Gastrocnemius medialis (tissue), 4 donors: ENCODE results near the gene OR13H1. TPM values are rescaled to one million over a fixed set of nuclear protein-coding genes. Genes with fewer than 3 reads are reported as not detected.
"Not testable (repeated sequence)": the region's sequence is repeated elsewhere in the genome, so short reads cannot be mapped to it uniquely, and the experiment has no call there.

Experiments
- ATAC-seq, 2 donors: fragments of 150-250 bp; one replicate each; pipeline ENCODE4 v1.9.1; 2016
- DNase-seq, 2 donors: peaks; one replicate each; pipeline ENCODE4 v3.0.0-alpha.2; 2019
- H3K27ac ChIP-seq, 4 donors: fragments of 200-600 bp; sonication (generic); 1 replicate in 1 of 4; 2 replicates in 3 of 4; pipeline ENCODE4 v1.5.1; 2016 to 2018; ENCODE audit warnings: mild to moderate bottlenecking in 2 of 4, moderate library complexity in 1 of 4
- H3K27me3 ChIP-seq, 3 donors: fragments of 200-600 bp; sonication (generic) in 2 of 3; 1 replicate in 1 of 3; 2 replicates in 2 of 3; pipeline versions ENCODE4 v1.5.1 to v1.6.0; 2016 to 2019; ENCODE audit warnings: mild to moderate bottlenecking in 1 of 3, moderate library complexity in 1 of 3
- H3K36me3 ChIP-seq, 2 donors: fragments of 200-600 bp; sonication (generic) in 1 of 2; one replicate each; pipeline ENCODE4 v1.5.1; 2017 to 2018
- H3K4me1 ChIP-seq, 2 donors: fragments of 200-600 bp; sonication (generic) in 1 of 2; one replicate each; pipeline ENCODE4 v1.5.1; 2016 to 2017; ENCODE audit warnings: mild to moderate bottlenecking in 2 of 2
- H3K4me3 ChIP-seq, 4 donors: fragments of 200-600 bp; sonication (generic) in 3 of 4; 1 replicate in 1 of 4; 2 replicates in 3 of 4; pipeline ENCODE4 v1.5.1; 2016 to 2019; ENCODE audit warnings: mild to moderate bottlenecking in 2 of 4
- H3K9me3 ChIP-seq, 3 donors: fragments of 200-600 bp; sonication (generic) in 2 of 3; 1 replicate in 1 of 3; 2 replicates in 2 of 3; pipeline ENCODE4 v1.5.1; 2016 to 2019
- CTCF ChIP-seq, 5 experiments: fragments of 450-650 bp in 3 of 5; fragments of 200-600 bp in 2 of 5; sonication (generic) in 2 of 5; IDR thresholded peaks in 4 of 5; conservative IDR thresholded peaks in 1 of 5; 1 replicate in 4 of 5; 2 replicates in 1 of 5; pipeline ENCODE4 v1.5.1; 2016 to 2019; ENCODE audit warnings: antibody characterized with exemption in 5 of 5, mild to moderate bottlenecking in 3 of 5, moderate library complexity in 3 of 5
- POLR2A ChIP-seq, 2 donors: fragments of 450-650 bp; IDR thresholded peaks; one replicate each; pipeline ENCODE4 v1.6.1; 2017; ENCODE audit warnings: antibody characterized with exemption in 2 of 2, mild to moderate bottlenecking in 2 of 2, moderate library complexity in 2 of 2
- in situ Hi-C, 4 donors: fragments of 200-750 bp; cut with MboI; loops; one replicate each; pipeline versions ENCODE4 v1.15.0 to v1.8.0; 2017; ENCODE audit warnings: low sequenced_read_pairs in 4 of 4
- intact Hi-C: fragments of 100-400 bp; cut with DNase I; formaldehyde crosslinking; loops from one replicate; pipeline ENCODE4 v1.15.1; 2023; ENCODE audit warnings: low total_unique reads
- total RNA-seq, 4 donors: library from RNA; depleted of rRNA; stranded (reverse); fragments of >200 nt; gene quantifications; one replicate each; pipeline versions ENCODE4 v1.1.0 to v1.2.3, GENCODE V29; 2016

OR13H1 gene
- total RNA-seq, 4 donors from 2014 or later, result not detected

GRCh38 chrX:131549011-131549410, 5.1 kb downstream of the OR13H1 start:
- H3K4me1 ChIP-seq, result no peaks in the 10 kb centered on the region
- DNase-seq (no peak), ATAC-seq (no peak)
- peaks cover 0 to 4% (median 0%) of the 10 kb centered on the region in 3 donors for H3K27me3 ChIP-seq
- in situ Hi-C loops, result no loop called here
- H3K27ac ChIP-seq, result no peak overlapping the region
- no peak overlapping the region for H3K4me3 ChIP-seq
- intact Hi-C loops, result no loop called here
- H3K9me3 ChIP-seq, result no peaks in the 10 kb centered on the region
- no peaks in the 10 kb centered on the region for H3K36me3 ChIP-seq
- no peak for TF ChIP-seq POLR2A (IDR thresholded peaks at IDR 0.05)
- no peak for TF ChIP-seq CTCF (IDR thresholded peaks at IDR 0.05 in 4 of 5, conservative IDR thresholded peaks at IDR 0.05 in 1 of 5)

GRCh38 chrX:131552453-131552852, 8.6 kb downstream of the OR13H1 start:
- H3K4me1 ChIP-seq, H3K27ac ChIP-seq, H3K27me3 ChIP-seq, H3K4me3 ChIP-seq, in situ Hi-C loops, H3K36me3 ChIP-seq, DNase-seq, ATAC-seq, H3K9me3 ChIP-seq, intact Hi-C loops: not testable (repeated sequence)

- DNase-seq, result no peak
- ATAC-seq, result no peak
- no peaks in the 10 kb centered on the region for H3K9me3 ChIP-seq
- no peaks in the 10 kb centered on the region for H3K27me3 ChIP-seq
- H3K27ac ChIP-seq, result no peak overlapping the region
- in situ Hi-C loops, result no loop called here
- H3K4me3 ChIP-seq, result no peak overlapping the region
- no peaks in the 10 kb centered on the region for H3K36me3 ChIP-seq
- intact Hi-C loops, result no loop called here
- no peaks in the 10 kb centered on the region for H3K4me1 ChIP-seq
- no peak for TF ChIP-seq CTCF (IDR thresholded peaks at IDR 0.05 in 4 of 5, conservative IDR thresholded peaks at IDR 0.05 in 1 of 5)
- no peak for TF ChIP-seq POLR2A (IDR thresholded peaks at IDR 0.05)
Observed at GRCh38 chrX:131558562-131558961, 14.7 kb downstream of the OR13H1 start.

GRCh38 chrX:131564553-131565229, 20.8 kb downstream of the OR13H1 start:
- DNase-seq, result no peak
- TF ChIP-seq CTCF (IDR thresholded peaks at IDR 0.05 in 4 of 5, conservative IDR thresholded peaks at IDR 0.05 in 1 of 5) (no peak), POLR2A (IDR thresholded peaks at IDR 0.05) (no peak)
- no peaks in the 10 kb centered on the region for H3K36me3 ChIP-seq
- ATAC-seq, result no peak
- H3K4me3 ChIP-seq, result no peak overlapping the region
- no peaks in the 10 kb centered on the region for H3K27me3 ChIP-seq
- in situ Hi-C loops (no loop called here), intact Hi-C loops (no loop called here)
- H3K27ac ChIP-seq, result no peak overlapping the region
- no peaks in the 10 kb centered on the region for H3K4me1 ChIP-seq
- no peaks in the 10 kb centered on the region for H3K9me3 ChIP-seq

- intact Hi-C loops, result no loop called here
- DNase-seq (no peak), ATAC-seq (no peak)
- H3K4me1 ChIP-seq, result no peaks in the 10 kb centered on the region
- H3K27ac ChIP-seq, result no peak overlapping the region
- no peaks in the 10 kb centered on the region for H3K27me3 ChIP-seq
- no peaks in the 10 kb centered on the region for H3K9me3 ChIP-seq
- no peak for TF ChIP-seq CTCF (IDR thresholded peaks at IDR 0.05 in 4 of 5, conservative IDR thresholded peaks at IDR 0.05 in 1 of 5)
- no peak for TF ChIP-seq POLR2A (IDR thresholded peaks at IDR 0.05)
- no peak overlapping the region for H3K4me3 ChIP-seq
- H3K36me3 ChIP-seq, result no peaks in the 10 kb centered on the region
- in situ Hi-C loops, result no loop called here
Observed at GRCh38 chrX:131565909-131566308, 22.0 kb downstream of the OR13H1 start.
